ENCODE measurements around the gene ZRANB2. TPM values are rescaled to one million over a fixed set of nuclear protein-coding genes. Genes with fewer than 3 reads are reported as not detected.

Gene ZRANB2
- total RNA-seq, 2 donors from 2014 or later: 55.7 to 56.0 TPM

GRCh38 chr1:71074681-71075080 lies 6.2 kb downstream of the ZRANB2 start:
- no peak for ATAC-seq
- 80 to 81% methylated on average over 1 of the region's 1 CpG for WGBS, 2 donors
- peaks cover 13 to 32% of the 10 kb centered on the region in 2 donors for H3K36me3 ChIP-seq (replicated peaks in 1 of 2; ENCODE audit: insufficient read depth in 1 of 2, low read depth in 2 of 2)
- H3K4me1 ChIP-seq: peaks cover 11% of the 10 kb centered on the region
- intact Hi-C loops (cut with DNase I): no loop called here
- H3K27me3 ChIP-seq: no peaks in the 10 kb centered on the region
- no peak overlapping the region for H3K27ac ChIP-seq
- no peaks in the 10 kb centered on the region for H3K9me3 ChIP-seq
- DNase-seq: no peak
- TF ChIP-seq CTCF (IDR thresholded peaks at IDR 0.05): no peak
- no peak for TF ChIP-seq POLR2A (IDR thresholded peaks at IDR 0.05)
- H3K4me3 ChIP-seq: no peak overlapping the region

DNA sequence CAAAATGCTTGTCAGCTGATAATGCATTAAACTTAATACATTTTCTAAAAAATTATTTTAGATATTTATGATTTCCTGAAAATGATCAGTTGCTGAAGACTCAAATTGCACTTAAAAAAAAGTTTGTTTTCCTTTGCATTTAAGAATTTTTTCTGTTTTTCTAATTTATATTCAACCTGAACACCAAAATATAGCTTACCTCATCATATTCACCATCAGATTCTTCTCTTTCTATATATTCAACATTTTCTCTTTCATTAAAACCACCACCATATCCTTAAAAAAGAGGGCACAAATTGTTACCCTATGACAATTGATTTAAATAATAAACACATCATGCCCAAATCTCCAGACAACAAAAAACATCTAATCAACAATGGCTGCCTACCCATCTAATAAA lies 8.6 kb downstream of the ZRANB2 start:
- no peak for TF ChIP-seq POLR2A (IDR thresholded peaks at IDR 0.05)
- TF ChIP-seq CTCF (IDR thresholded peaks at IDR 0.05): no peak
- H3K36me3 ChIP-seq (replicated peaks in 1 of 2; ENCODE audit: insufficient read depth in 1 of 2, low read depth in 2 of 2): peaks cover 13 to 46% of the 10 kb centered on the region in 2 donors
- no peak overlapping the region for H3K27ac ChIP-seq

GRCh38 chr1:71071720-71072119 lies 9.1 kb downstream of the ZRANB2 start:
- 76 to 77% methylated on average over 4 of the region's 4 CpGs for WGBS, 2 donors
- peaks cover 13 to 49% of the 10 kb centered on the region in 2 donors for H3K36me3 ChIP-seq (replicated peaks in 1 of 2; ENCODE audit: insufficient read depth in 1 of 2, low read depth in 2 of 2)

More for the DNA sequence above, 8.6 kb downstream of the ZRANB2 start:
- no peak overlapping the region for H3K4me3 ChIP-seq
- DNase-seq (no peak), ATAC-seq (no peak)
- H3K4me1 ChIP-seq: no peaks in the 10 kb centered on the region
- no peaks in the 10 kb centered on the region for H3K27me3 ChIP-seq
- no peaks in the 10 kb centered on the region for H3K9me3 ChIP-seq
- intact Hi-C loops (cut with DNase I): no loop called here

DNA sequence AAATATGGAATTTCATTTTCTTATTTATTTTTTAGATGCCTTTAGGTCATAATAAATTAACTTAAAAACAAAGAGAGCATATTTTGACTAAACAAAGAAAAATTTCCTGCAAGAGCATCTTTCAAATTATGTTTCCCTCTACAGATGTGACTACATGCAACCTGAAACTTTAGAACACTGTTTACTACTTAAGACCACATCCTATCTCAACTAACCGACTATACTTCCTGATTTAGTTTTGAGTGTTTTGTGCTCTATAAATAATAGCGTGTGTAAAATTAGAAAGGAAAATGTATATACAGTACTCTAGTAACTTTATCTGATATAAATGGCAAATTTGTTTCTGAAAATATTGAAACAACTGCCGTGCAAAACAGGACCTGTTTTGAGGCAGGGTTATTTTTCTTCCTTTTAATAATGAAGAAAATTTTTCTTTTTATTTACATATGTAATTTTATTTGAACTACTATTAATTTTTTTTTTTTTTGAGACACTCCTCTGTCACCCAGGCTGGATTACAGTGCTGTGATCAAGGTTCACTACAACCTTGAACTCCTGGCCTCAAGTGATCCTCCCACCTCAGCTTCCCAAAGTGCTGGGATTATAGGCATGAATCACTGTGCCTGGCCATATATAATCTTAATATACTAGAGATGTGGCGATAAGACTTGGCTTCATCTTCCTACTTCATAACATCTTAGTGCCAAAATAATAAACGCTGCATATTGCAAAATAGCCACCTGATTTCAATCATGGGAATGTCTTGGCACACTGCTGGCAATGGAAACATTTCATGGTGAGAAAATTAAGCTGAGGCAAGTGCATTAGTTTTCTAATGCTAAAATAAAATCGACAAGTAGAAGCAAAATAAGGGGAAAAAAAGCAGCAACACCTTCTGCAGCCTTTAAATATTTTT lies 12.3 kb downstream of the ZRANB2 start:
- peaks cover 9 to 55% of the 10 kb centered on the region in 2 donors for H3K36me3 ChIP-seq (replicated peaks in 1 of 2; ENCODE audit: insufficient read depth in 1 of 2, low read depth in 2 of 2)
- intact Hi-C loops (cut with DNase I): loop anchor here (10.0 kb wide), 1 partner anchor 824 kb away; no protein-coding TSS in a partner anchor

More at GRCh38 chr1:71071720-71072119, 9.1 kb downstream of the ZRANB2 start:
- H3K27ac ChIP-seq: no peak overlapping the region
- H3K4me1 ChIP-seq: no peaks in the 10 kb centered on the region
- TF ChIP-seq CTCF (IDR thresholded peaks at IDR 0.05) (no peak), POLR2A (IDR thresholded peaks at IDR 0.05) (no peak)
- no peaks in the 10 kb centered on the region for H3K9me3 ChIP-seq
- H3K27me3 ChIP-seq: no peaks in the 10 kb centered on the region
- ATAC-seq: no peak
- intact Hi-C loops (cut with DNase I): no loop called here
- no peak overlapping the region for H3K4me3 ChIP-seq
- DNase-seq: no peak

More for the DNA sequence above, 12.3 kb downstream of the ZRANB2 start:
- TF ChIP-seq CTCF (IDR thresholded peaks at IDR 0.05): no peak
- TF ChIP-seq POLR2A (IDR thresholded peaks at IDR 0.05): no peak
- 74 to 77% methylated on average over 6 of the region's 6 CpGs for WGBS, 2 donors
- Histone ChIP-seq H3K4me3 (no peak overlapping the region), H3K4me1 (no peaks in the 10 kb centered on the region), H3K27me3 (no peaks in the 10 kb centered on the region), H3K9me3 (no peaks in the 10 kb centered on the region), H3K27ac (no peak overlapping the region)
- no peak for ATAC-seq
- no peak for DNase-seq

All from body of pancreas (tissue), 4 donors.